ENCODE data around the gene HSPA12B.

HSPA12B gene

GRCh38 chr20:3783511-3784195 lies 51.2 kb downstream of the HSPA12B start:
- H3K4me3 ChIP-seq (ENCODE audit: low read depth, low read length): no peak overlapping the region
- no peak for DNase-seq (ENCODE audit: low read depth)
- TF ChIP-seq, protein P1, sequence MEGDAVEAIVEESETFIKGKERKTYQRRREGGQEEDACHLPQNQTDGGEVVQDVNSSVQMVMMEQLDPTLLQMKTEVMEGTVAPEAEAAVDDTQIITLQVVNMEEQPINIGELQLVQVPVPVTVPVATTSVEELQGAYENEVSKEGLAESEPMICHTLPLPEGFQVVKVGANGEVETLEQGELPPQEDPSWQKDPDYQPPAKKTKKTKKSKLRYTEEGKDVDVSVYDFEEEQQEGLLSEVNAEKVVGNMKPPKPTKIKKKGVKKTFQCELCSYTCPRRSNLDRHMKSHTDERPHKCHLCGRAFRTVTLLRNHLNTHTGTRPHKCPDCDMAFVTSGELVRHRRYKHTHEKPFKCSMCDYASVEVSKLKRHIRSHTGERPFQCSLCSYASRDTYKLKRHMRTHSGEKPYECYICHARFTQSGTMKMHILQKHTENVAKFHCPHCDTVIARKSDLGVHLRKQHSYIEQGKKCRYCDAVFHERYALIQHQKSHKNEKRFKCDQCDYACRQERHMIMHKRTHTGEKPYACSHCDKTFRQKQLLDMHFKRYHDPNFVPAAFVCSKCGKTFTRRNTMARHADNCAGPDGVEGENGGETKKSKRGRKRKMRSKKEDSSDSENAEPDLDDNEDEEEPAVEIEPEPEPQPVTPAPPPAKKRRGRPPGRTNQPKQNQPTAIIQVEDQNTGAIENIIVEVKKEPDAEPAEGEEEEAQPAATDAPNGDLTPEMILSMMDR (IDR thresholded peaks at IDR 0.05; ENCODE audit: low read depth, low read length): no peak
- TF ChIP-seq MYC (IDR thresholded peaks at IDR 0.05; ENCODE audit: low read depth, low read length) (no peak), MAX (IDR thresholded peaks at IDR 0.05; ENCODE audit: low read depth, low read length) (no peak), POLR2A (IDR thresholded peaks at IDR 0.05; ENCODE audit: extremely low read depth, insufficient read length) (no peak)

DNA sequence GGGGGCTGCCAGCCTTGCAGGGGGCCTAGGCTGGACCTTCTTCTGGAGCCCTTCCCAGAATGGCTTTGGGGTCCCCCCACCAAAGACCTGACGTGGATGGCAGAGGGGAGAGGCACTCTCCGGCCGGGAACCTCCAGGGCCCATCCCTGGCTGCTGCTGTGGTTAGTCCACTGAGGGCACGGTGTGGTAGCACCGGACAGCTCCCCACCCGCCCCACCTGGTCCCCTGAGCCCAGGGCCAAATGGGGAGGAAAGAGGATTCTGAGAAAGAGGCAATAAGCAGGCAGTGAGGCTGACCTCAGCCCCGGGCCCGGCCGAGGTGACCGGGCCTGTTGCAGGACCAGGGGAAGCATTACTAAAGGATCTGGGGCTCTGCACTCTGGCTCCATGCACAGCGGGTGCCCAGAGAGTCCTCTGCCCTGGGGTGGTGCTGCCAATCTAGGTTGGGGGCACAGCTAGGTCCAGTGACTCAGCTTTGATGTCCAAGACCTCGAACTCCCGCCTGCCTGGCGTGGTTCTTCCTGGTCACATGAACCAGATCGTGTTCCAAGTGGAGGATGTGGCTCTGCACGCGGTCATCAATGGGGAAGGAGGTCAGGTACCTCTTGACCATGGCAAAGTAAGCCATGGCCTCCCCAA lies 51.9 kb downstream of the HSPA12B start:
- no peak for DNase-seq (ENCODE audit: low read depth)
- H3K4me3 ChIP-seq (ENCODE audit: low read depth, low read length): no peak overlapping the region
- TF ChIP-seq MYC (IDR thresholded peaks at IDR 0.05; ENCODE audit: low read depth, low read length) (no peak), MAX (IDR thresholded peaks at IDR 0.05; ENCODE audit: low read depth, low read length) (no peak), POLR2A (IDR thresholded peaks at IDR 0.05; ENCODE audit: extremely low read depth, insufficient read length) (no peak)
- TF ChIP-seq, protein P1 (IDR thresholded peaks at IDR 0.05; ENCODE audit: low read depth, low read length): no peak

DNA sequence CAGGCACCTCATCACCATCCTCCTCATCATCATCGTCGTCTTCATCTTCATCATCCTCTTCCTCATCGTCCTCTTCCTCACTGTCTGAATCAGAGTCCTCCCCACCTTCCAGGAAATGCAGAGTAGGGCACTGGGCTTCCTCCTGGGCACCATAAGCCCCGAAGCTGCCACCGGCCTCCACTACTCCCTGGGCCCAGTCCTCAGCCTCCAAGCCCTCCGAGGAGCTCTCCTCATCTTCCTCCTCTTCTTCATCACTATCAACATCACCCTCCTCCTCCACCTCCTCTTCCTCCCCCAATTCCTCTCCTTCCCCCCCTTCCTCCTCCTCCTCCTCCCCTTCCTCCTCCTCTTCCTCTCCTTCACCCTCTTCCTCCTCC lies 52.4 kb downstream of the HSPA12B start:
- H3K4me3 ChIP-seq (ENCODE audit: low read depth, low read length): peak overlapping the region; percentile 83
- TF ChIP-seq, protein P1 (IDR thresholded peaks at IDR 0.05; ENCODE audit: low read depth, low read length): no peak
- TF ChIP-seq MYC (IDR thresholded peaks at IDR 0.05; ENCODE audit: low read depth, low read length) (no peak), MAX (IDR thresholded peaks at IDR 0.05; ENCODE audit: low read depth, low read length) (no peak), POLR2A (IDR thresholded peaks at IDR 0.05; ENCODE audit: extremely low read depth, insufficient read length) (no peak)
- no peak for DNase-seq (ENCODE audit: low read depth)

- TF ChIP-seq MAX (IDR thresholded peaks at IDR 0.05; ENCODE audit: low read depth, low read length) (no peak), MYC (IDR thresholded peaks at IDR 0.05; ENCODE audit: low read depth, low read length) (no peak), POLR2A (IDR thresholded peaks at IDR 0.05; ENCODE audit: extremely low read depth, insufficient read length) (no peak)
- TF ChIP-seq, protein P1 (IDR thresholded peaks at IDR 0.05; ENCODE audit: low read depth, low read length): no peak
- peak overlapping the region; percentile 83 for H3K4me3 ChIP-seq (ENCODE audit: low read depth, low read length)
- DNase-seq (ENCODE audit: low read depth): peak; percentile 65
These were observed 53.0 kb downstream of the HSPA12B start for GRCh38 chr20:3785240-3786125.

- H3K4me3 ChIP-seq (ENCODE audit: low read depth, low read length): peak overlapping the region; percentile 83
- peak; percentile 76 for DNase-seq (ENCODE audit: low read depth)
These were observed 53.6 kb downstream of the HSPA12B start for GRCh38 chr20:3786126-3786484.

More at GRCh38 chr20:3786126-3786484, 53.6 kb downstream of the HSPA12B start:
- TF ChIP-seq MAX (IDR thresholded peaks at IDR 0.05; ENCODE audit: low read depth, low read length) (no peak), MYC (IDR thresholded peaks at IDR 0.05; ENCODE audit: low read depth, low read length) (no peak), POLR2A (IDR thresholded peaks at IDR 0.05; ENCODE audit: extremely low read depth, insufficient read length) (peak; percentile 3)

Data from NB4 (cell line).